Progenitor cell of endocrine pancreas (in vitro differentiated cells): ENCODE measurements around the gene UVSSA. TPM values are rescaled to one million over a fixed set of nuclear protein-coding genes. Genes with fewer than 3 reads are reported as not detected.

ENCODE experiments used
- DNase-seq: peaks from one replicate; pipeline ENCODE4 v3.0.0; 2021; ENCODE audit warnings: low spot score; ENCODE audit not compliant: unreplicated experiment
- H3K27ac Mint-ChIP-seq: 2 replicates; pipeline ENCODE4 v1.8.0; 2021; ENCODE audit warnings: mild to moderate bottlenecking, moderate library complexity, mixed read lengths
- H3K27me3 Mint-ChIP-seq: 2 replicates; pipeline ENCODE4 v1.8.0; 2021; ENCODE audit warnings: mixed read lengths
- H3K36me3 Mint-ChIP-seq: 2 replicates; pipeline ENCODE4 v1.8.0; 2022; ENCODE audit warnings: mixed read lengths; ENCODE audit not compliant: insufficient read depth
- H3K4me1 Mint-ChIP-seq: 2 replicates; pipeline ENCODE4 v1.8.0; 2021; ENCODE audit warnings: low read depth, mixed read lengths
- H3K4me3 Mint-ChIP-seq: 2 replicates; pipeline ENCODE4 v1.8.0; 2021; ENCODE audit warnings: low read depth, mild to moderate bottlenecking, moderate library complexity, mixed read lengths
- H3K9me3 Mint-ChIP-seq: 2 replicates; pipeline ENCODE4 v1.8.0; 2021; ENCODE audit warnings: low read depth, mixed read lengths
- CTCF ChIP-seq: fragments of 200-600 bp; sonication (generic); IDR thresholded peaks from one replicate; pipeline ENCODE4 v1.5.0; 2021; ENCODE audit warnings: antibody characterized with exemption, mild to moderate bottlenecking; ENCODE audit not compliant: unreplicated experiment
- total RNA-seq: library from RNA; stranded (reverse); gene quantifications from 2 replicates; pipeline ENCODE4 v1.2.1, GENCODE V29; 2021

The UVSSA gene
- total RNA-seq, 1 donor from 2014 or later: 32.5 TPM

- TF ChIP-seq CTCF: no peak
- H3K36me3 Mint-ChIP-seq: peaks cover 13% of the 10 kb centered on the region
- H3K9me3 Mint-ChIP-seq: peaks cover 6% of the 10 kb centered on the region
- H3K27ac Mint-ChIP-seq: no peak overlapping the region
- DNase-seq: no peak
- H3K4me3 Mint-ChIP-seq: no peak overlapping the region
- H3K27me3 Mint-ChIP-seq: no peaks in the 10 kb centered on the region
- peaks cover 14% of the 10 kb centered on the region for H3K4me1 Mint-ChIP-seq
Observed at GRCh38 chr4:1367230-1367935, 20.4 kb downstream of the UVSSA start.

- TF ChIP-seq CTCF: no peak
- Mint-ChIP-seq H3K4me3 (no peak overlapping the region), H3K27me3 (no peaks in the 10 kb centered on the region), H3K9me3 (peaks cover 6% of the 10 kb centered on the region), H3K4me1 (peaks cover 14% of the 10 kb centered on the region), H3K27ac (no peak overlapping the region), H3K36me3 (peaks cover 17% of the 10 kb centered on the region)
- DNase-seq: no peak
Observed at GRCh38 chr4:1367936-1368289, 20.9 kb downstream of the UVSSA start.

GRCh38 chr4:1368421-1369090 is 21.5 kb downstream of the UVSSA start:
- H3K27me3 Mint-ChIP-seq: no peaks in the 10 kb centered on the region
- H3K4me1 Mint-ChIP-seq: peaks cover 14% of the 10 kb centered on the region
- peak; percentile 15 for TF ChIP-seq CTCF
- H3K27ac Mint-ChIP-seq: no peak overlapping the region
- no peak overlapping the region for H3K4me3 Mint-ChIP-seq
- DNase-seq: no peak
- peaks cover 22% of the 10 kb centered on the region for H3K36me3 Mint-ChIP-seq
- peaks cover 6% of the 10 kb centered on the region for H3K9me3 Mint-ChIP-seq

GRCh38 chr4:1369091-1369450 is 22.1 kb downstream of the UVSSA start:
- no peak overlapping the region for H3K4me3 Mint-ChIP-seq
- no peaks in the 10 kb centered on the region for H3K27me3 Mint-ChIP-seq
- H3K27ac Mint-ChIP-seq: peak overlapping the region; percentile 81
- H3K9me3 Mint-ChIP-seq: peaks cover 6% of the 10 kb centered on the region
- no peak for DNase-seq
- peaks cover 14% of the 10 kb centered on the region for H3K4me1 Mint-ChIP-seq
- peaks cover 26% of the 10 kb centered on the region for H3K36me3 Mint-ChIP-seq
- TF ChIP-seq CTCF: no peak

GRCh38 chr4:1369479-1370079 is 22.6 kb downstream of the UVSSA start:
- Mint-ChIP-seq H3K4me3 (peak overlapping the region; percentile 8), H3K36me3 (peaks cover 26% of the 10 kb centered on the region), H3K4me1 (peaks cover 14% of the 10 kb centered on the region), H3K27me3 (no peaks in the 10 kb centered on the region), H3K27ac (peak overlapping the region; percentile 81), H3K9me3 (peaks cover 6% of the 10 kb centered on the region)
- DNase-seq: no peak
- no peak for TF ChIP-seq CTCF
